Loucy (cell line): ENCODE measurements around the gene ITSN1.

ENCODE experiments used
- H2AFZ ChIP-seq: fragments of 200-600 bp; sonication (generic); 2 replicates; pipeline ENCODE4 v1.6.0; 2016; ENCODE audit warnings: antibody characterized with exemption, mild to moderate bottlenecking, low read length, moderate library complexity
- H3F3A ChIP-seq: fragments of 200-600 bp; 2 replicates; pipeline ENCODE4 v1.6.0; 2016; ENCODE audit warnings: antibody characterized with exemption, low read depth, mild to moderate bottlenecking
- H3K27me3 ChIP-seq: fragments of 200-600 bp; sonication (generic); 2 replicates; pipeline ENCODE4 v1.6.1; 2014; ENCODE audit warnings: low read length, mild to moderate bottlenecking; ENCODE audit not compliant: insufficient read depth, poor library complexity, severe bottlenecking
- H3K36me3 ChIP-seq: fragments of 200-600 bp; sonication (generic); 2 replicates; pipeline ENCODE4 v1.6.1; 2016; ENCODE audit warnings: low read length; ENCODE audit not compliant: insufficient read depth
- H3K4me1 ChIP-seq: fragments of 200-600 bp; sonication (generic); 2 replicates; pipeline ENCODE4 v1.5.1; 2014; ENCODE audit warnings: low read length, mild to moderate bottlenecking; ENCODE audit not compliant: insufficient read depth, poor library complexity, severe bottlenecking
- H3K4me2 ChIP-seq: fragments of 200-600 bp; sonication (generic); 2 replicates; pipeline ENCODE4 v1.6.0; 2014; ENCODE audit warnings: antibody characterized with exemption, low read length, low read depth, mild to moderate bottlenecking; ENCODE audit not compliant: poor library complexity, severe bottlenecking
- H3K4me3 ChIP-seq: fragments of 200-600 bp; sonication (generic); 2 replicates; pipeline ENCODE4 v1.5.1; 2014; ENCODE audit warnings: low read length, mild to moderate bottlenecking, mixed read lengths; ENCODE audit not compliant: poor library complexity, severe bottlenecking
- H3K79me2 ChIP-seq: fragments of 200-600 bp; sonication (generic); 2 replicates; pipeline ENCODE4 v1.6.1; 2014; ENCODE audit warnings: low read length; ENCODE audit not compliant: insufficient read depth
- H3K9ac ChIP-seq: fragments of 200-600 bp; sonication (generic); 2 replicates; pipeline ENCODE4 v1.6.0; 2014; ENCODE audit warnings: mild to moderate bottlenecking, low read depth, low read length, moderate library complexity; ENCODE audit not compliant: poor library complexity, severe bottlenecking
- H3K9me2 ChIP-seq: fragments of 200-600 bp; sonication (generic); replicated peaks from 2 replicates; pipeline ENCODE4 v1.6.1; 2016; ENCODE audit warnings: low read depth, low read length, mixed read lengths
- H3K9me3 ChIP-seq: fragments of 200-600 bp; sonication (generic); 2 replicates; pipeline ENCODE4 v1.6.1; 2014; ENCODE audit warnings: mild to moderate bottlenecking, antibody characterized with exemption, low read length, low read depth; ENCODE audit not compliant: insufficient read depth
- H4K20me1 ChIP-seq: fragments of 200-600 bp; sonication (generic); 2 replicates; pipeline ENCODE4 v1.6.0; 2014; ENCODE audit warnings: antibody characterized with exemption, low read length, mild to moderate bottlenecking; ENCODE audit not compliant: insufficient read depth, poor library complexity, severe bottlenecking
- CTCF ChIP-seq: fragments of 200-600 bp; sonication (generic); conservative IDR thresholded peaks from 2 replicates; pipeline ENCODE4 v1.5.1; 2014; ENCODE audit warnings: mild to moderate bottlenecking, antibody characterized with exemption, low read length
- EZH2phosphoT487 ChIP-seq: fragments of 200-600 bp; IDR thresholded peaks from 2 replicates; pipeline ENCODE4 v1.6.1; 2018; ENCODE audit warnings: antibody characterized with exemption, mild to moderate bottlenecking, moderate library complexity, borderline replicate concordance

The ITSN1 gene

GRCh38 chr21:33850985-33851384, 208.7 kb downstream of the ITSN1 start:
- Histone ChIP-seq H3K36me3 (no peaks in the 10 kb centered on the region), H4K20me1 (no peaks in the 10 kb centered on the region), H3K9me2 (no peaks in the 10 kb centered on the region), H3K4me1 (peaks cover 6% of the 10 kb centered on the region), H3K9me3 (no peaks in the 10 kb centered on the region; the same call in 1 of the 2 replicates), H2AFZ (no peak overlapping the region), H3K4me2 (no peak overlapping the region), H3K79me2 (no peaks in the 10 kb centered on the region), H3K9ac (no peak overlapping the region), H3K27me3 (no peaks in the 10 kb centered on the region), H3K4me3 (no peak overlapping the region), H3F3A (no peaks in the 10 kb centered on the region)
- no peak for TF ChIP-seq CTCF
- TF ChIP-seq EZH2phosphoT487 = no peak

- TF ChIP-seq EZH2phosphoT487 (no peak), CTCF (no peak)
- no peak overlapping the region for H3K9ac ChIP-seq
- no peaks in the 10 kb centered on the region for H3K36me3 ChIP-seq
- no peaks in the 10 kb centered on the region for H3K27me3 ChIP-seq
- H3K4me1 ChIP-seq = no peaks in the 10 kb centered on the region
- no peak overlapping the region for H3K4me3 ChIP-seq
- no peaks in the 10 kb centered on the region for H3K9me3 ChIP-seq
- H3K4me2 ChIP-seq = no peak overlapping the region
- H2AFZ ChIP-seq = no peak overlapping the region
- no peaks in the 10 kb centered on the region for H3K9me2 ChIP-seq
- H3F3A ChIP-seq = no peaks in the 10 kb centered on the region
- no peaks in the 10 kb centered on the region for H4K20me1 ChIP-seq
- no peaks in the 10 kb centered on the region for H3K79me2 ChIP-seq
These were observed 210.2 kb downstream of the ITSN1 start for GRCh38 chr21:33852485-33852884.

- Histone ChIP-seq H3K27me3 (no peaks in the 10 kb centered on the region), H3K9me2 (no peaks in the 10 kb centered on the region), H3K79me2 (no peaks in the 10 kb centered on the region), H3K4me3 (no peak overlapping the region), H3K4me2 (no peak overlapping the region), H3K4me1 (no peaks in the 10 kb centered on the region), H4K20me1 (no peaks in the 10 kb centered on the region), H3K36me3 (no peaks in the 10 kb centered on the region), H3K9me3 (no peaks in the 10 kb centered on the region), H3K9ac (no peak overlapping the region), H3F3A (no peaks in the 10 kb centered on the region), H2AFZ (no peak overlapping the region)
- no peak for TF ChIP-seq EZH2phosphoT487
- no peak for TF ChIP-seq CTCF
These were observed 212.3 kb downstream of the ITSN1 start for GRCh38 chr21:33854604-33855003.
